ENCODE measurements around the gene ARL15.
A peak's percentile ranks its signal among the peaks of the same experiment; 100 is the strongest.

Gene ARL15

GRCh38 chr5:54109626-54110330, 200.6 kb downstream of the ARL15 start:
- Histone ChIP-seq H3K36me3 (replicated peaks) (no peaks in the 10 kb centered on the region), H3K4me1 (no peaks in the 10 kb centered on the region; the same call in 1 of the 2 replicates), H3K27me3 (ENCODE audit: low read depth) (no peaks in the 10 kb centered on the region), H3K9me3 (no peaks in the 10 kb centered on the region), H3K4me3 (no peak overlapping the region)
- in situ Hi-C loops (cut with MboI; ENCODE audit: low sequenced_read_pairs): no loop called here
- DNase-seq (ENCODE audit: low spot score in 2 of 2): no peak

DNA sequence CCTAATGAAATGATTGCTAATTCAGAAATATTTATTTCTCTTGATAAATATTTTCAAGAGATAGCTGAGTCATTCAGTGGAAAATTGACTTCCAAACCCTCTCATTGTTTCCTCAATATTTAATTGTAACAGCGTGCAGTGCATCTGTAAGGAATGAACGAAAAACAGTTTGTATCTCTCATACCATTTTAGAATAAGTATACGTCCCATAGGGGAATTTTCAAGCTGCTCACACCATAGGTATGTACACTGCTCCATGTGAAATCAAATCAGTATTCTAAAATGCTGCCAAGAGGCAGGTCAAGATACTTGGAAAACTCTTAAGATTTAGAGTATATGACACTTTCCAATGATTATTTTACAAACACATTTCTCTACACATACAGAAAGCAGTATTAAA, 202.2 kb downstream of the ARL15 start:
- DNase-seq (ENCODE audit: low spot score in 2 of 2): no peak
- H3K36me3 ChIP-seq (replicated peaks): no peaks in the 10 kb centered on the region
- no peak overlapping the region for H3K4me3 ChIP-seq
- in situ Hi-C loops (cut with MboI; ENCODE audit: low sequenced_read_pairs): no loop called here
- H3K9me3 ChIP-seq: no peaks in the 10 kb centered on the region
- H3K27me3 ChIP-seq (ENCODE audit: low read depth): no peaks in the 10 kb centered on the region
- no peaks in the 10 kb centered on the region; the same call in 1 of the 2 replicates for H3K4me1 ChIP-seq

- DNase-seq (ENCODE audit: low spot score in 2 of 2): peak in 1 of 2 experiments; percentile 25
- in situ Hi-C loops (cut with MboI; ENCODE audit: low sequenced_read_pairs): no loop called here
- no peaks in the 10 kb centered on the region for H3K27me3 ChIP-seq (ENCODE audit: low read depth)
- H3K4me3 ChIP-seq: no peak overlapping the region
- H3K4me1 ChIP-seq: no peaks in the 10 kb centered on the region
- no peaks in the 10 kb centered on the region for H3K36me3 ChIP-seq (replicated peaks)
- H3K9me3 ChIP-seq: no peaks in the 10 kb centered on the region
Measured at GRCh38 chr5:54103871-54104270, 206.5 kb downstream of the ARL15 start.

GRCh38 chr5:54098267-54098666, 212.1 kb downstream of the ARL15 start:
- Histone ChIP-seq H3K4me1 (no peaks in the 10 kb centered on the region), H3K9me3 (no peaks in the 10 kb centered on the region), H3K27me3 (ENCODE audit: low read depth) (no peaks in the 10 kb centered on the region), H3K4me3 (no peak overlapping the region), H3K36me3 (replicated peaks) (no peaks in the 10 kb centered on the region)
- DNase-seq (ENCODE audit: low spot score in 2 of 2): no peak
- in situ Hi-C loops (cut with MboI; ENCODE audit: low sequenced_read_pairs): no loop called here

- peaks cover 4% of the 10 kb centered on the region for H3K4me1 ChIP-seq
- no peaks in the 10 kb centered on the region for H3K27me3 ChIP-seq (ENCODE audit: low read depth)
- H3K36me3 ChIP-seq (replicated peaks): no peaks in the 10 kb centered on the region
- no peaks in the 10 kb centered on the region for H3K9me3 ChIP-seq
- H3K4me3 ChIP-seq: no peak overlapping the region
- in situ Hi-C loops (cut with MboI; ENCODE audit: low sequenced_read_pairs): no loop called here
- DNase-seq (ENCODE audit: low spot score in 2 of 2): no peak
Measured at GRCh38 chr5:54095969-54096368, 214.4 kb downstream of the ARL15 start.

GRCh38 chr5:54094706-54095105, 215.7 kb downstream of the ARL15 start:
- in situ Hi-C loops (cut with MboI; ENCODE audit: low sequenced_read_pairs): no loop called here
- H3K36me3 ChIP-seq (replicated peaks): no peaks in the 10 kb centered on the region; the same call in 1 of the 2 replicates
- no peak overlapping the region for H3K4me3 ChIP-seq
- DNase-seq (ENCODE audit: low spot score in 2 of 2): no peak
- H3K4me1 ChIP-seq: peaks cover 11% of the 10 kb centered on the region
- no peaks in the 10 kb centered on the region for H3K9me3 ChIP-seq
- no peaks in the 10 kb centered on the region for H3K27me3 ChIP-seq (ENCODE audit: low read depth)

DNA sequence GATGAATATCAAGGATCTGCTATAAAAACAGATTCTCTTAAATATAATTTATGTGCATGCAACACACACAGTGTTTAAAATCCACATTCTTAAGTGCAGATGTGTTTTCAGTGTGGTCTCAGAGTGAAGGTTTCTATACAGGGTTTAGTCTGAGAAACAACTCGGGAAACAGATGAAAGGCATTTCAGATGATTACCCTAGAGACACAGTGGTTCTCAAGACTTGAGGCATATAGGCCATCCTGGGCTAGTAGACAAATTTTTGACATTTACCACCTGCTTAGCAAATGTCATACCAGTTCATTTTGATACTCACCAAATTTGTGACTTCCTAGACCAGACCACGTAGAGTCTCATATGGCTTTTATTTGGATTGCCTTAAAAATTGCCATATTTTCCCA, 216.5 kb downstream of the ARL15 start:
- H3K4me3 ChIP-seq: no peak overlapping the region
- no peaks in the 10 kb centered on the region; the same call in 1 of the 2 replicates for H3K36me3 ChIP-seq (replicated peaks)
- peaks cover 11% of the 10 kb centered on the region for H3K4me1 ChIP-seq
- in situ Hi-C loops (cut with MboI; ENCODE audit: low sequenced_read_pairs): no loop called here
- no peaks in the 10 kb centered on the region for H3K27me3 ChIP-seq (ENCODE audit: low read depth)
- no peak for DNase-seq (ENCODE audit: low spot score in 2 of 2)
- no peaks in the 10 kb centered on the region for H3K9me3 ChIP-seq

DNA sequence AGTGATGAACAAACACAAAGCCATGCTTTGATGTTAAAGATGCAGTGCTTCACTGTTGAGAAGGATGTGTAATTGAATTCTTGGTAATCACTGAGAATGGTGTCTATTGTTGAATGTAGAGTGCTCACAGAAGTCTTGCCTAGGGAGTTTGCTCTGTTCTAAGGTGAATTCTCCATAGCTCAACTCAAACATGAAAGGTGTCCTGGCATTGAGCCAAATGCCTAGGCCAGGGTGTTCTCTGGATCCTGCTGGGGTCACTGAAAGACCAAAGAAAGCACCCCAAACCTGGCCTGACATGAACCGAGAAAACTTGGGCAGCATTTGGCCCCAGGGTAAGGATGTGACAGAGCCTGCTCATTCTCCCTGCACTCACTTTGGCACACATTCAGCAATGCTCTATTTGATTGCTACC, 217.3 kb downstream of the ARL15 start:
- in situ Hi-C loops (cut with MboI; ENCODE audit: low sequenced_read_pairs): no loop called here
- Histone ChIP-seq H3K9me3 (no peaks in the 10 kb centered on the region), H3K36me3 (replicated peaks) (no peaks in the 10 kb centered on the region; the same call in 1 of the 2 replicates), H3K4me1 (peaks cover 17% of the 10 kb centered on the region), H3K27me3 (ENCODE audit: low read depth) (no peaks in the 10 kb centered on the region), H3K4me3 (no peak overlapping the region)
- no peak for DNase-seq (ENCODE audit: low spot score in 2 of 2)

DNA sequence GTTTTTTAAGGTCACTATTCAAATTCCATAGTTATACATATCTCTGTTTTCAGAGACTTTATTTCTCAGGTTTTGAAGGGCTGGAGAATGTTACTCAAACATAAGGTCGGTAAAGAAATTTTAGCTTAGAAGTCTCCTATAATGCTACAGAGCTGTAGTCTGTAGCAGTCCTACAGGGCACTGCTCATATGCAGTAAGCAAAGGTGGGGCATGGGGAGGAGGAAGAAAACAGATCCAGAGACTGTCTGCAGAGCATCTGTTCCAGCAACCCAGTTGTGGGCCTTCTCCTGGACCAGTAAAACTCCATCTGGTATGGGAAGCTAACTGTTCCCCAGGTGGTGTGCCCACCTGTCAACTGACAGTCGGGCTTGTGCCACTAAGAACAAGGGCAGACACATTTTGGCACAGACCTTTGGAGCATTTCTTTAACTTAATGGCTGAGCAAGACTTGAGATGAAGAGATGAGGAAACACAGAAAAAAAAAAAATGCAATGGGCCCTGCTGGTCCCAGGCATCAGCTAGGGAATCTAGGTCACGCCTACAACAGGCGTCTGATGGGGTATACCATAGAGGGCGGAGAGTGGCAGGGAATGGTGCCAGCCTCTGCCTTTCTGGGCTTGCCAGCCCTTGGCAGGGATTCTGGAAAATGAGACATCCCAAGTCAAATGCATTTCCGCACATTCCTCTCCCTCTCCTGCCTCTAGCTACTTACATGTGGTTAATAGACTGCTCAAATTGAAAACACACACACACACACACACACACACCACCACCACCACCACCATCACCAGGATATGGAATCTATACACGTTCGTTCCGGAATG, 218.9 kb downstream of the ARL15 start:
- Histone ChIP-seq H3K36me3 (replicated peaks) (no peaks in the 10 kb centered on the region; the same call in 1 of the 2 replicates), H3K9me3 (no peaks in the 10 kb centered on the region), H3K4me3 (no peak overlapping the region), H3K4me1 (peaks cover 18% of the 10 kb centered on the region), H3K27me3 (ENCODE audit: low read depth) (no peaks in the 10 kb centered on the region)
- DNase-seq (ENCODE audit: low spot score in 2 of 2): no peak
- in situ Hi-C loops (cut with MboI; ENCODE audit: low sequenced_read_pairs): no loop called here

- DNase-seq (ENCODE audit: low spot score in 2 of 2): peak in 1 of 2 experiments; percentile 83
Measured at GRCh38 chr5:54090495-54091120, 219.8 kb downstream of the ARL15 start.

DNA sequence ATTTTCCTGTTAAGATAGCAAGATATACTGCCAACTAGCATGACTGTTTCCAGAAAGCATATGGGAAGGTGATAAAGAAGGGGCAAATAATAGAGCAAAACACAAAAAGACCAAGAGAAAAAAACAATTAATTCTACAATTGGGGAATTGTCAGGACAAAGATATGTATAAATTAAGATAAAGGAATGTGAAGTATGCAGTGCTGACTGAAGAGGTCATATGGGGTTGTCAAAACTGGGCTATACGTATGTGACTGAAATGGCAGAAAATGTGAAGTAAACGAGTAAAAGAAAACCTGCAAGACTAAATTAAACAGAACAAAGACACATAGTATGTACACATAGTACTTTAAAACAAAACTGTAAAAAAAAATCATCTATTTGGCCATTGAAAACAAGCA, 222.3 kb downstream of the ARL15 start:
- in situ Hi-C loops (cut with MboI; ENCODE audit: low sequenced_read_pairs): no loop called here
- no peaks in the 10 kb centered on the region for H3K9me3 ChIP-seq
- H3K27me3 ChIP-seq (ENCODE audit: low read depth): no peaks in the 10 kb centered on the region
- no peak overlapping the region for H3K4me3 ChIP-seq
- DNase-seq (ENCODE audit: low spot score in 2 of 2): no peak
- no peaks in the 10 kb centered on the region; the same call in 1 of the 2 replicates for H3K36me3 ChIP-seq (replicated peaks)
- peaks cover 18% of the 10 kb centered on the region for H3K4me1 ChIP-seq

More at GRCh38 chr5:54090495-54091120, 219.8 kb downstream of the ARL15 start:
- H3K36me3 ChIP-seq (replicated peaks): no peaks in the 10 kb centered on the region; the same call in 1 of the 2 replicates
- H3K9me3 ChIP-seq: no peaks in the 10 kb centered on the region
- H3K4me1 ChIP-seq: peaks cover 18% of the 10 kb centered on the region
- H3K4me3 ChIP-seq: no peak overlapping the region
- in situ Hi-C loops (cut with MboI; ENCODE audit: low sequenced_read_pairs): no loop called here
- H3K27me3 ChIP-seq (ENCODE audit: low read depth): no peaks in the 10 kb centered on the region

DNA sequence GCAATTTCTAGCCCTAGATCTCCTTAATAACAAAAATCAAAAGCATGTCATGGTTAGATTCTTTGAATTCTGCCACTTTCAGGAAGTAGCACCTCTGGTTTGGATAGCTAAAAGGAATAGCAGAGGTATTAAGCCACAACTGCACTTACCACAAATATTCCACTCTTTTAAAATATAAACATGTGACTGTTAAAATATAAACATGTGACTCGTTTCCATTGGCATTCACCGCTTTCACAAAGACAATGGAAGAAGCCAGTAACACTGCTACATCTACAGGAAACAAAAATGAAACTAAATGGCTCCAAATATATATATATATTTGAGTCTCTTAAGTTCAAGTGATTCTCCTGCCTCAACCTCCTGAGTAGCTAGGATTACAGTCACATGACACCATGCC, 222.9 kb downstream of the ARL15 start:
- H3K27me3 ChIP-seq (ENCODE audit: low read depth): no peaks in the 10 kb centered on the region
- no peak for DNase-seq (ENCODE audit: low spot score in 2 of 2)
- H3K4me1 ChIP-seq: peaks cover 18% of the 10 kb centered on the region
- no peaks in the 10 kb centered on the region; the same call in 1 of the 2 replicates for H3K36me3 ChIP-seq (replicated peaks)
- in situ Hi-C loops (cut with MboI; ENCODE audit: low sequenced_read_pairs): no loop called here
- no peaks in the 10 kb centered on the region for H3K9me3 ChIP-seq
- H3K4me3 ChIP-seq: no peak overlapping the region

GRCh38 chr5:54086191-54086590, 224.2 kb downstream of the ARL15 start:
- DNase-seq (ENCODE audit: low spot score in 2 of 2): no peak
- Histone ChIP-seq H3K4me1 (peaks cover 16% of the 10 kb centered on the region), H3K9me3 (no peaks in the 10 kb centered on the region), H3K27me3 (ENCODE audit: low read depth) (no peaks in the 10 kb centered on the region), H3K4me3 (no peak overlapping the region), H3K36me3 (replicated peaks) (no peaks in the 10 kb centered on the region; the same call in 1 of the 2 replicates)
- in situ Hi-C loops (cut with MboI; ENCODE audit: low sequenced_read_pairs): no loop called here

- Histone ChIP-seq H3K4me3 (no peak overlapping the region), H3K36me3 (replicated peaks) (no peaks in the 10 kb centered on the region), H3K27me3 (ENCODE audit: low read depth) (no peaks in the 10 kb centered on the region), H3K4me1 (peaks cover 8% of the 10 kb centered on the region), H3K9me3 (no peaks in the 10 kb centered on the region)
- DNase-seq (ENCODE audit: low spot score in 2 of 2): no peak
- in situ Hi-C loops (cut with MboI; ENCODE audit: low sequenced_read_pairs): no loop called here
Measured at GRCh38 chr5:54084696-54085095, 225.7 kb downstream of the ARL15 start.

Measured in HAP-1 (cell line).